A673 (cell line): ENCODE results near the gene PTH2. TPM values are rescaled to one million over a fixed set of nuclear protein-coding genes. Genes with fewer than 3 reads are reported as not detected.

Experiments
- BruUV-seq: library from RNA; stranded (reverse); fragments of 400-500 nt; replicated peaks from 2 replicates; lab custom pipeline; 2021; lab: Mats Ljungman, UMichigan
- CTCF ChIA-PET: fragments of 300-600 bp; sonication (Branson Sonifier 250); formaldehyde crosslinking; loops from one replicate; lab custom pipeline; 2022; ENCODE audit warnings: antibody characterized with exemption; lab: Charles Lee
- POLR2A ChIA-PET: fragments of 300-600 bp; sonication (Branson Sonifier 250); formaldehyde crosslinking; loops from one replicate; lab custom pipeline; 2022; ENCODE audit warnings: antibody characterized with exemption; ENCODE audit not compliant: low non-redundant PET; lab: Charles Lee
- DNase-seq: peaks from one replicate; pipeline ENCODE4 v3.0.0-alpha.2; 2015; ENCODE audit warnings: low spot score
- H3K27ac ChIP-seq: fragments of 200-600 bp; sonication (generic); 2 replicates; pipeline ENCODE4 v1.5.1; 2016; ENCODE audit warnings: mixed run types, low read depth, mild to moderate bottlenecking, mixed read lengths, antibody characterized with exemption, low read length; ENCODE audit not compliant: poor library complexity, severe bottlenecking
- H3K27me3 ChIP-seq: fragments of 200-600 bp; sonication (generic); replicated peaks from 2 replicates; pipeline ENCODE4 v1.6.1; 2017; ENCODE audit warnings: mixed run types, low read depth, mild to moderate bottlenecking, mixed read lengths, antibody characterized with exemption, low read length; ENCODE audit not compliant: insufficient read depth, poor library complexity
- H3K36me3 ChIP-seq: fragments of 200-600 bp; sonication (generic); 2 replicates; pipeline ENCODE4 v1.6.1; 2016; ENCODE audit warnings: mixed run types, mild to moderate bottlenecking, mixed read lengths, antibody characterized with exemption, low read length; ENCODE audit not compliant: insufficient read depth, poor library complexity, severe bottlenecking
- H3K4me1 ChIP-seq: fragments of 200-600 bp; sonication (generic); 2 replicates; pipeline ENCODE4 v1.6.1; 2017; ENCODE audit warnings: mixed run types, mild to moderate bottlenecking, mixed read lengths, antibody characterized with exemption, low read length; ENCODE audit not compliant: insufficient read depth, poor library complexity, severe bottlenecking
- H3K4me3 ChIP-seq: fragments of 200-600 bp; sonication (generic); 2 replicates; pipeline ENCODE4 v1.5.1; 2016; ENCODE audit warnings: low read depth, mixed run types, mild to moderate bottlenecking, mixed read lengths, low read length; ENCODE audit not compliant: poor library complexity, severe bottlenecking
- H3K9me3 ChIP-seq: fragments of 200-600 bp; sonication (generic); 2 replicates; pipeline ENCODE4 v1.6.1; 2016; ENCODE audit warnings: mixed run types, low read depth, mild to moderate bottlenecking, mixed read lengths, antibody characterized with exemption, low read length; ENCODE audit not compliant: poor library complexity, severe bottlenecking
- CTCF ChIP-seq: fragments of 300-800, 200-600 bp; sonication (generic); conservative IDR thresholded peaks from 2 replicates; pipeline ENCODE4 v1.5.1; 2017; ENCODE audit warnings: low read depth, mild to moderate bottlenecking, antibody characterized with exemption, low read length, moderate library complexity, mixed read lengths
- EZH2 ChIP-seq: fragments of 200-600 bp; sonication (generic); IDR thresholded peaks from 2 replicates; pipeline ENCODE4 v1.6.1; 2017; ENCODE audit warnings: borderline replicate concordance, low read depth, mild to moderate bottlenecking, mixed read lengths, antibody characterized with exemption, low read length; ENCODE audit not compliant: poor library complexity, severe bottlenecking
- intact Hi-C: fragments of 100-400 bp; cut with micrococcal nuclease; formaldehyde crosslinking; loops from one replicate; pipeline ENCODE4 v1.10.0; 2022; ENCODE audit not compliant: unreplicated experiment
- total RNA-seq: library from RNA; stranded (reverse); gene quantifications from 2 replicates; pipeline ENCODE4 v1.2.3, GENCODE V29; 2021

The PTH2 gene
- total RNA-seq, 1 experiment from 2014 or later = not detected

- intact Hi-C loops = no loop called here
- CTCF ChIA-PET = no interaction called here
- Histone ChIP-seq H3K27ac (no peak overlapping the region), H3K4me1 (peaks cover 12% of the 10 kb centered on the region), H3K27me3 (no peaks in the 10 kb centered on the region), H3K9me3 (no peaks in the 10 kb centered on the region), H3K36me3 (no peaks in the 10 kb centered on the region), H3K4me3 (no peak overlapping the region)
- TF ChIP-seq EZH2 = no peak
- TF ChIP-seq CTCF = no peak
- no TSS peak for BruUV-seq
- POLR2A ChIA-PET = no interaction called here
- no peak for DNase-seq
These were observed 33.1 kb upstream of the PTH2 start for GRCh38 chr19:49456326-49456725.

- Histone ChIP-seq H3K27me3 (no peaks in the 10 kb centered on the region), H3K36me3 (no peaks in the 10 kb centered on the region), H3K9me3 (no peaks in the 10 kb centered on the region), H3K4me3 (no peak overlapping the region), H3K27ac (no peak overlapping the region), H3K4me1 (peaks cover 12% of the 10 kb centered on the region)
- BruUV-seq = no TSS peak
- DNase-seq = no peak
- CTCF ChIA-PET = no interaction called here
- TF ChIP-seq EZH2 = no peak
- no peak for TF ChIP-seq CTCF
- POLR2A ChIA-PET = no interaction called here
- intact Hi-C loops = no loop called here
These were observed 32.5 kb upstream of the PTH2 start for GRCh38 chr19:49455773-49456172.

- no peak for TF ChIP-seq EZH2
- no peak for TF ChIP-seq CTCF
- CTCF ChIA-PET = interaction anchor here (0.6 to 1.0 kb wide), 2 partner anchors 22 to 48 kb away, joined by 3 read pairs; no protein-coding TSS in a partner anchor
- POLR2A ChIA-PET = no interaction called here
- Histone ChIP-seq H3K4me3 (peak overlapping the region; percentile 59), H3K36me3 (peaks cover 14% of the 10 kb centered on the region), H3K9me3 (no peaks in the 10 kb centered on the region), H3K4me1 (peaks cover 17% of the 10 kb centered on the region), H3K27ac (peak overlapping the region; percentile 94), H3K27me3 (no peaks in the 10 kb centered on the region)
- no peak for DNase-seq
- intact Hi-C loops = loop anchor here (2.0 kb wide), 1 partner anchor 43 kb away; the partner anchor contains the start of gene RPS11
- BruUV-seq = TSS peak; percentile 92
These were observed 30.6 kb upstream of the PTH2 start for GRCh38 chr19:49453757-49454240.
